Measurements from ENCODE around the gene FOXB2. TPM values are rescaled to one million over a fixed set of nuclear protein-coding genes. Genes with fewer than 3 reads are reported as not detected.

Gene FOXB2
- total RNA-seq, result not detected in 2 replicates

GRCh38 chr9:77019236-77019925 lies at the start of gene FOXB2:
TSS of gene FOXB2 (plus strand) at chr9:77019655. CDS start at chr9:77019655, 0 bp downstream.

Other genes with a start within 250 kb of the FOXB2 start
- gene PRUNE2, start 113.5 kb upstream of the FOXB2 start, total RNA-seq, result 5.6 and 20.7 TPM in 2 replicates
- 20.8 and 33.1 TPM in 2 replicates for gene VPS13A, start 157.9 kb downstream of the FOXB2 start, total RNA-seq